HG03280 (cell line): Measurements from ENCODE around the gene PCDHGA5.
"Not testable (repeated sequence)": the region's sequence is repeated elsewhere in the genome, so short reads cannot be mapped to it uniquely, and the experiment has no call there.

Experiments
- ATAC-seq: cut with Tn5 transposase; IDR thresholded peaks from one replicate; pipeline ENCODE4 v1.9.1; 2021; ENCODE audit warnings: mild to moderate bottlenecking, moderate library complexity; ENCODE audit not compliant: unreplicated experiment

PCDHGA5 gene

GRCh38 chr5:141363952-141364660, at the start of gene PCDHGA5:
Gene PCDHGA5 (plus strand): TSS chr5:141364162. CDS start chr5:141364331, 169 bp downstream.
- ATAC-seq, result no peak

GRCh38 chr5:141316963-141317362, 47.0 kb upstream of the PCDHGA5 start:
- not testable (repeated sequence) for ATAC-seq

GRCh38 chr5:141319202-141319601, 44.8 kb upstream of the PCDHGA5 start:
- no peak for ATAC-seq

- no peak for ATAC-seq
These were observed 44.3 kb upstream of the PCDHGA5 start for GRCh38 chr5:141319699-141320098.

- peak; percentile 94 for ATAC-seq
These were observed 43.5 kb upstream of the PCDHGA5 start, which contains the start of gene TAF7 for GRCh38 chr5:141320225-141321169. Gene TAF7 (minus strand): TSS chr5:141320784. CDS start chr5:141320044, 740 bp downstream.

GRCh38 chr5:141322261-141322660, 41.7 kb upstream of the PCDHGA5 start:
- ATAC-seq, result no peak

- peak; percentile 68 for ATAC-seq
These were observed 37.7 kb upstream of the PCDHGA5 start for GRCh38 chr5:141326088-141326854.

GRCh38 chr5:141328231-141328630, 35.7 kb upstream of the PCDHGA5 start:
- no peak for ATAC-seq

- ATAC-seq, result peak; percentile 64
These were observed 33.5 kb upstream of the PCDHGA5 start, which contains the start of gene PCDHGA1 for GRCh38 chr5:141330299-141331080. Gene PCDHGA1 (plus strand): TSS chr5:141330514.

GRCh38 chr5:141332571-141332970, 31.4 kb upstream of the PCDHGA5 start:
- not testable (repeated sequence) for ATAC-seq

GRCh38 chr5:141338538-141339306, 25.2 kb upstream of the PCDHGA5 start, which contains the start of gene PCDHGA2:
Gene PCDHGA2 (plus strand): TSS chr5:141338760.
- ATAC-seq, result no peak

- ATAC-seq, result not testable (repeated sequence)
These were observed 23.1 kb upstream of the PCDHGA5 start for GRCh38 chr5:141340781-141341354.

- ATAC-seq, result no peak
These were observed 21.2 kb upstream of the PCDHGA5 start for GRCh38 chr5:141342773-141343172.

- no peak for ATAC-seq
These were observed 20.6 kb upstream of the PCDHGA5 start, which contains the start of gene PCDHGA3 for GRCh38 chr5:141343242-141343952. Gene PCDHGA3 (plus strand): TSS chr5:141343829. CDS start chr5:141344034, 205 bp downstream.

- ATAC-seq, result no peak
These were observed 20.0 kb upstream of the PCDHGA5 start for GRCh38 chr5:141343953-141344463.

GRCh38 chr5:141345327-141345726, 18.6 kb upstream of the PCDHGA5 start:
- no peak for ATAC-seq

- not testable (repeated sequence) for ATAC-seq
These were observed 17.9 kb upstream of the PCDHGA5 start for GRCh38 chr5:141346017-141346416.
